K562 (cell line): ENCODE measurements around the gene CEP89. TPM values are rescaled to one million over a fixed set of nuclear protein-coding genes. Genes with fewer than 3 reads are reported as not detected.
A peak's percentile ranks its signal among the peaks of the same experiment; 100 is the strongest.

Experiments
- CBX3 ChIP-seq, 2 experiments: IDR thresholded peaks; 1 replicate in 1 of 2; 2 replicates in 1 of 2; pipeline ENCODE4 v1.6.1; 2012; ENCODE audit warnings: inconsistent platforms in 2 of 2, low read length in 2 of 2, borderline replicate concordance in 1 of 2, control low read depth in 1 of 2
- CREB1 ChIP-seq, 2 experiments: sonication (generic) in 1 of 2; formaldehyde crosslinking in 1 of 2; IDR thresholded peaks; 2 replicates each; pipeline versions ENCODE4 v1.6.1 to v1.8.0; 2012 to 2022; ENCODE audit warnings: inconsistent platforms in 1 of 2, mild to moderate bottlenecking in 1 of 2, missing genetic modification reagents in 1 of 2, moderate library complexity in 1 of 2
- ESRRB ChIP-seq: fragments of 250-450 bp; sonication (Bioruptor Pico); IDR thresholded peaks from 2 replicates; pipeline ENCODE4 v1.5.0; 2020; ENCODE audit warnings: mild to moderate bottlenecking, moderate library complexity, borderline replicate concordance
- ETS2 ChIP-seq: IDR thresholded peaks from 2 replicates; pipeline ENCODE4 v1.6.1; 2016; ENCODE audit warnings: borderline replicate concordance, missing genetic modification characterization, mild to moderate bottlenecking, moderate library complexity, missing compliant biosample characterization; ENCODE audit not compliant: poor library complexity, severe bottlenecking
- MIER1 ChIP-seq: fragments of 450-650 bp; IDR thresholded peaks from 2 replicates; pipeline ENCODE4 v1.6.1; 2016; ENCODE audit warnings: antibody characterized with exemption, mild to moderate bottlenecking, low read depth
- NFE2 ChIP-seq: IDR thresholded peaks from 2 replicates; pipeline ENCODE4 v1.6.1; 2014; ENCODE audit warnings: antibody characterized with exemption, low read depth
- POLR2AphosphoS2 ChIP-seq: IDR thresholded peaks from 2 replicates; pipeline ENCODE4 v1.6.1; 2012; ENCODE audit warnings: low read length, improper control_type of control experiment
- POLR3A ChIP-seq: IDR thresholded peaks from 2 replicates; pipeline ENCODE4 v1.6.1; 2011; ENCODE audit warnings: borderline replicate concordance, mild to moderate bottlenecking, moderate library complexity; ENCODE audit not compliant: insufficient read length, insufficient read depth; ENCODE audit errors: extremely low read depth
- PRMT5 ChIP-seq: sonication (generic); formaldehyde crosslinking; IDR thresholded peaks from 2 replicates; pipeline ENCODE4 v1.5.0; 2020; ENCODE audit warnings: missing genetic modification reagents
- SMAD4 ChIP-seq: fragments of 250-450 bp; sonication (Bioruptor Pico); conservative IDR thresholded peaks from 2 replicates; pipeline ENCODE4 v1.8.0; 2021; ENCODE audit warnings: inconsistent platforms, mild to moderate bottlenecking, moderate library complexity
- SMARCA4 ChIP-seq: fragments of 450-650 bp; IDR thresholded peaks from 2 replicates; pipeline ENCODE4 v1.6.1; 2016
- SMARCA5 ChIP-seq: fragments of 450-650 bp; IDR thresholded peaks from 2 replicates; pipeline ENCODE4 v1.6.1; 2016
- SNIP1 ChIP-seq: fragments of 450-650 bp; IDR thresholded peaks from 2 replicates; pipeline ENCODE4 v1.7.1; 2017; ENCODE audit warnings: low read depth, mild to moderate bottlenecking
- SRSF9 ChIP-seq: fragments of 200-400 bp; formaldehyde crosslinking; IDR thresholded peaks from 2 replicates; pipeline ENCODE4 v1.6.1; 2017; ENCODE audit warnings: low read depth, low read length, borderline replicate concordance
- ZKSCAN8 ChIP-seq: fragments of 200-800 bp; sonication (Bioruptor generic); IDR thresholded peaks from 2 replicates; pipeline ENCODE4 v1.6.1; 2016; ENCODE audit warnings: missing genetic modification characterization, missing compliant biosample characterization
- ZNF239 ChIP-seq: fragments of 250-450 bp; sonication (Bioruptor Pico); IDR thresholded peaks from 2 replicates; pipeline ENCODE4 v1.4.0; 2020; ENCODE audit warnings: mild to moderate bottlenecking
- ZNF24 ChIP-seq: fragments of 450-650 bp; IDR thresholded peaks from 2 replicates; pipeline ENCODE4 v1.6.1; 2016
- ZNF445 ChIP-seq: fragments of 250-450 bp; sonication (Bioruptor Pico); IDR thresholded peaks from 2 replicates; pipeline ENCODE4 v1.4.0; 2020; ENCODE audit warnings: low read depth, mild to moderate bottlenecking, moderate library complexity
- ZNF76 ChIP-seq: fragments of 250-450 bp; sonication (Bioruptor Pico); IDR thresholded peaks from 2 replicates; pipeline ENCODE4 v1.4.0; 2020; ENCODE audit warnings: mild to moderate bottlenecking, moderate library complexity, borderline replicate concordance
- polyA plus RNA-seq, 8 experiments: library from polyadenylated mRNA; depleted of rRNA in 4 of 8; stranded (reverse) in 5 of 8; unstranded in 3 of 8; fragments of >200 nt; fragmentation: Nextera tagmentation in 2 of 8; fragmentation: Illumina TruSeq in 1 of 8; extraction: Ambion mirVana in 2 of 8; extraction: Trizol in 1 of 8; gene quantifications; 2 replicates each; pipeline versions ENCODE4 v1.2.1 to v1.2.3, GENCODE V29; 2011 to 2014; ENCODE audit warnings: inconsistent platforms in 1 of 8, missing spikeins in 1 of 8
- total RNA-seq, 7 experiments: library from RNA; depleted of rRNA in 6 of 7; stranded (reverse); fragments of >200 nt in 6 of 7; fragmentation: Illumina TruSeq in 2 of 7; extraction: Trizol in 2 of 7; gene quantifications; 2 replicates each; pipeline versions ENCODE4 v1.2.1 to v1.2.3, GENCODE V29; 2011 to 2021; ENCODE audit warnings: low replicate concordance in 1 of 7
- TF ChIP-seq, protein P1 (sequence below): fragments of 450-650 bp; conservative IDR thresholded peaks from 2 replicates; pipeline ENCODE4 v1.6.1; 2016; ENCODE audit warnings: missing genetic modification characterization, low read depth, mild to moderate bottlenecking, missing compliant biosample characterization, moderate library complexity
- TF ChIP-seq, protein P2 (sequence below), 2 experiments: fragments of 250-450 bp in 1 of 2; fragments of 450-650 bp in 1 of 2; sonication (Bioruptor Pico) in 1 of 2; IDR thresholded peaks; 2 replicates each; pipeline versions ENCODE4 v1.6.1 to v1.8.0; 2016 to 2021; ENCODE audit warnings: mild to moderate bottlenecking in 2 of 2, moderate library complexity in 2 of 2, missing compliant biosample characterization in 1 of 2, missing genetic modification characterization in 1 of 2
- TF ChIP-seq, protein P3 (sequence below): IDR thresholded peaks from 2 replicates; pipeline ENCODE4 v1.6.1; 2014; ENCODE audit warnings: antibody characterized with exemption
- TF ChIP-seq, protein P4 (sequence below): sonication (generic); formaldehyde crosslinking; IDR thresholded peaks from 2 replicates; pipeline ENCODE4 v1.8.1; 2023; ENCODE audit warnings: mild to moderate bottlenecking, missing genetic modification reagents

The CEP89 gene
- total and polyA plus RNA-seq, 9 of the 15 experiments (the other 6 are each of a cell fraction or from before 2014, with no cell fraction given), result 5.5 to 15.0 (median 7.2) TPM

DNA sequence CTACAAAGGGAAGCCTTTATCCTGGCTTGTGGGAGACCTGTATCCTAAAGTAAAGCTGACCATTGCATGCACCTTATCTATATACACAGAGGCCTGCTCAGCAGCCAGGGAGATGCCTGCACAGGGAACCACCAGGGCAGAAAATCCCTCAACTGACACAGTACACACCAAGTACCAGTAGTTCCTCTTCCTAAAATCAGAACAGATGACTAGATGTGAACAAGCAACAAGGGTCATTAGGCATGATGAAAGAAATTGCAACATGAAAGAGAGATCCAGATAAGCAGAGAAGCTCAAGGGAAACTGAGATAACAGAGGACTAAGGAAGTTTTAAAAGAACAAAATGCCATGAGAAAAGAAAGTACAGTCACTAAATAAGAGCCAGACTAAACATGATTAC is 62.5 kb downstream of the CEP89 start (continued):
- TF ChIP-seq, protein P1, sequence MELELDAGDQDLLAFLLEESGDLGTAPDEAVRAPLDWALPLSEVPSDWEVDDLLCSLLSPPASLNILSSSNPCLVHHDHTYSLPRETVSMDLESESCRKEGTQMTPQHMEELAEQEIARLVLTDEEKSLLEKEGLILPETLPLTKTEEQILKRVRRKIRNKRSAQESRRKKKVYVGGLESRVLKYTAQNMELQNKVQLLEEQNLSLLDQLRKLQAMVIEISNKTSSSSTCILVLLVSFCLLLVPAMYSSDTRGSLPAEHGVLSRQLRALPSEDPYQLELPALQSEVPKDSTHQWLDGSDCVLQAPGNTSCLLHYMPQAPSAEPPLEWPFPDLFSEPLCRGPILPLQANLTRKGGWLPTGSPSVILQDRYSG (tag), result no peak
- TF ChIP-seq SRSF9 (no peak), SMAD4 (CRISPR knock-in tag) (peak; percentile 38; the same call in 1 of the 2 replicates), ZKSCAN8 (CRISPR knock-in tag) (no peak), ZNF239 (CRISPR knock-in tag) (no peak; the same call in 1 of the 2 replicates), ZNF445 (no peak), ETS2 (tag) (no peak), ZNF24 (no peak; the same call in 1 of the 2 replicates), CBX3 (IDR thresholded peaks at IDR 0.05; ENCODE audit: borderline replicate concordance in 1 of 2, low read length in 2 of 2) (no peak), ESRRB (no peak), NFE2 (no peak), SMARCA5 (no peak), SMARCA4 (peak; percentile 87), MIER1 (no peak), SNIP1 (no peak), POLR3A (no peak), PRMT5 (no peak), ZNF76 (CRISPR knock-in tag) (no peak), POLR2AphosphoS2 (no peak), CREB1 (IDR thresholded peaks at IDR 0.05) (no peak), CREB1 (CRISPR knock-in tag; IDR thresholded peaks at IDR 0.05) (no peak)
- TF ChIP-seq, protein P2, sequence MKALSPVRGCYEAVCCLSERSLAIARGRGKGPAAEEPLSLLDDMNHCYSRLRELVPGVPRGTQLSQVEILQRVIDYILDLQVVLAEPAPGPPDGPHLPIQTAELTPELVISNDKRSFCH (CRISPR knock-in tag; IDR thresholded peaks at IDR 0.05), result no peak
- TF ChIP-seq, protein P2 (tag; IDR thresholded peaks at IDR 0.05), result no peak
- TF ChIP-seq, protein P3, sequence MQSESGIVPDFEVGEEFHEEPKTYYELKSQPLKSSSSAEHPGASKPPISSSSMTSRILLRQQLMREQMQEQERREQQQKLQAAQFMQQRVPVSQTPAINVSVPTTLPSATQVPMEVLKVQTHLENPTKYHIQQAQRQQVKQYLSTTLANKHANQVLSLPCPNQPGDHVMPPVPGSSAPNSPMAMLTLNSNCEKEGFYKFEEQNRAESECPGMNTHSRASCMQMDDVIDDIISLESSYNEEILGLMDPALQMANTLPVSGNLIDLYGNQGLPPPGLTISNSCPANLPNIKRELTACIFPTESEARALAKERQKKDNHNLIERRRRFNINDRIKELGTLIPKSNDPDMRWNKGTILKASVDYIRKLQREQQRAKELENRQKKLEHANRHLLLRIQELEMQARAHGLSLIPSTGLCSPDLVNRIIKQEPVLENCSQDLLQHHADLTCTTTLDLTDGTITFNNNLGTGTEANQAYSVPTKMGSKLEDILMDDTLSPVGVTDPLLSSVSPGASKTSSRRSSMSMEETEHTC, result no peak
- TF ChIP-seq, protein P4, sequence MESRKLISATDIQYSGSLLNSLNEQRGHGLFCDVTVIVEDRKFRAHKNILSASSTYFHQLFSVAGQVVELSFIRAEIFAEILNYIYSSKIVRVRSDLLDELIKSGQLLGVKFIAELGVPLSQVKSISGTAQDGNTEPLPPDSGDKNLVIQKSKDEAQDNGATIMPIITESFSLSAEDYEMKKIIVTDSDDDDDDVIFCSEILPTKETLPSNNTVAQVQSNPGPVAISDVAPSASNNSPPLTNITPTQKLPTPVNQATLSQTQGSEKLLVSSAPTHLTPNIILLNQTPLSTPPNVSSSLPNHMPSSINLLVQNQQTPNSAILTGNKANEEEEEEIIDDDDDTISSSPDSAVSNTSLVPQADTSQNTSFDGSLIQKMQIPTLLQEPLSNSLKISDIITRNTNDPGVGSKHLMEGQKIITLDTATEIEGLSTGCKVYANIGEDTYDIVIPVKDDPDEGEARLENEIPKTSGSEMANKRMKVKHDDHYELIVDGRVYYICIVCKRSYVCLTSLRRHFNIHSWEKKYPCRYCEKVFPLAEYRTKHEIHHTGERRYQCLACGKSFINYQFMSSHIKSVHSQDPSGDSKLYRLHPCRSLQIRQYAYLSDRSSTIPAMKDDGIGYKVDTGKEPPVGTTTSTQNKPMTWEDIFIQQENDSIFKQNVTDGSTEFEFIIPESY, result no peak
